Activated T-helper 1 cell treated with Interleukin-2 at 50 U/mL for 16 hours (primary cell): ENCODE results near the gene FBXO28.
"Not testable (repeated sequence)": the region's sequence is repeated elsewhere in the genome, so short reads cannot be mapped to it uniquely, and the experiment has no call there.

Source experiments
- DNase-seq: peaks from one replicate; pipeline ENCODE4 v3.0.0-alpha.2; 2020; ENCODE audit warnings: low read depth

Gene FBXO28, protein sequence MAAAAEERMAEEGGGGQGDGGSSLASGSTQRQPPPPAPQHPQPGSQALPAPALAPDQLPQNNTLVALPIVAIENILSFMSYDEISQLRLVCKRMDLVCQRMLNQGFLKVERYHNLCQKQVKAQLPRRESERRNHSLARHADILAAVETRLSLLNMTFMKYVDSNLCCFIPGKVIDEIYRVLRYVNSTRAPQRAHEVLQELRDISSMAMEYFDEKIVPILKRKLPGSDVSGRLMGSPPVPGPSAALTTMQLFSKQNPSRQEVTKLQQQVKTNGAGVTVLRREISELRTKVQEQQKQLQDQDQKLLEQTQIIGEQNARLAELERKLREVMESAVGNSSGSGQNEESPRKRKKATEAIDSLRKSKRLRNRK

DNA sequence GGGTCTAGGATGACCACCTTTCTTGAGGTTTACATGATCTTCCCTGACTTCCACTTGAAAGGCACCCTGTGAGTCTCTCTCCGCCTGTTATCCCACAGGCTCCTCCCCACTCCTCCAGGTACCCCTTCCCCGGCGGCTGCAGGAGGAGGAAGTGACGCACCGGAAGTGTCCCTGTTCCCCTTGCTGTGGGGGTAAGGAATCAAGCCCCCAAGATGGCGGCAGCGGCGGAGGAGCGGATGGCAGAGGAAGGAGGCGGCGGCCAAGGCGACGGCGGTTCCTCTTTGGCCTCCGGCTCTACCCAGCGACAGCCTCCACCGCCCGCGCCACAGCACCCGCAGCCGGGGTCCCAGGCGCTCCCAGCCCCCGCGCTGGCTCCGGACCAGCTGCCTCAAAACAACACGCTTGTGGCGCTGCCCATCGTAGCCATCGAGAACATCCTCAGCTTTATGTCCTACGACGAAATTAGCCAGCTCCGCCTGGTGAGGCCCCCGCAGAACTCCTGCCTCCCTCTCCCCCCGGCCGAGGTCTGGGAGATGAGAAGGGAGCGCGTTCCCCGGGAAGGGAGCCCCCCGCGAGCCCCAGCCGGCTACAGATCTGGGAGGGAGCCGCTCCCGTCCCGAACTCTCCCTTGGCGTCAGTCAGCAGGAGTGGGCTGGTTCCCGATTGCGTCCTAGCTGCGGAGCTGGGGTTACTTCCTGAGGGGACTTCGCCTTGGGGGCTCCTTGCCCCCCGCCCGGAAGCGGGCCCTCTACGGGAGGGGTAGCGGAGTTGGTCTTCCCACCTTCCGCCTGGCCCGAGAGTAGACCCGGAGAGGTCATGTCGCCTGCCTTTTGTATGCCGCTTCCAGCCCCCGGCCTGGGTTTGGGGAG, at the start of gene FBXO28:
TSS of gene FBXO28 (plus strand) at position 194 of the 869 bp plus-strand sequence. CDS start at position 213, 19 bp downstream.
- DNase-seq, result peak; percentile 87

DNA sequence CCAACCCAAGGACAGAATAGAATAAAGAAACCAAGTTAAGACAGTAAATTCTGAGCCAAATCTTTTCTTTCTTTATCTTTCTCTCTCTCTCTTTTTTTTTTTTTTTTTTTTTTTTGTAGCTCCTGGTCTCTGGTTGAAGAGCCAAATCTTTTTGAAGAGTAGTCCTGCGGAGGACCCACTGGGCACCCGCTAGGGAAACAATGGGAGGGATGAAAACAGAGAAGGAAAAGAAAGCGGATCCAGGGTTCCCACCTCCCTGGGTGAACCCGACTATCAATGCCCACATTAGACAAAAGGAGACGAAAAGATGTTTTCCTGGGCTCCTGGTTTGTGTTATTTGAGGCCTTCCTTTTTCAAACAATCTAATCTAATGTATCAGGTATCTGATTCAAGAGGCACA, 49.8 kb upstream of the FBXO28 start:
- no peak for DNase-seq

DNA sequence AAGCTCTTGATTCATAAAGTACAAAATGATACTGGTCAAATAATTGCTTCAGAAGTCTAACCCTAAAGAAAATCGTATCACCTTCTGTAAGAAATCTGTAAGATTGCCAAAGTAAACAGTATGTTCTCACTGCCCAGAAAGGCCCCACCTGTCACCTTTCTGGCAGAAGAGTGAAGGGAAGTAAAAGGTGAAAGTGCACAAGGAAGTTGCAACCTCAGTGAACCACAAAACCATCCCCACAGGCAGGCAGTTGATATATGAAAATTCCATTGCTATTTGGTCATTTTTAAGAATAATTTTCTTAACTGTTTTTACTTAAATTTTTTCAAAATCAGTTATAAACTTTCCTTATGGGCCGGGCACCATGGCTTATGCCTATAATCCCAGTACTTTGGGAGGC, 48.5 kb upstream of the FBXO28 start:
- DNase-seq, result no peak

DNA sequence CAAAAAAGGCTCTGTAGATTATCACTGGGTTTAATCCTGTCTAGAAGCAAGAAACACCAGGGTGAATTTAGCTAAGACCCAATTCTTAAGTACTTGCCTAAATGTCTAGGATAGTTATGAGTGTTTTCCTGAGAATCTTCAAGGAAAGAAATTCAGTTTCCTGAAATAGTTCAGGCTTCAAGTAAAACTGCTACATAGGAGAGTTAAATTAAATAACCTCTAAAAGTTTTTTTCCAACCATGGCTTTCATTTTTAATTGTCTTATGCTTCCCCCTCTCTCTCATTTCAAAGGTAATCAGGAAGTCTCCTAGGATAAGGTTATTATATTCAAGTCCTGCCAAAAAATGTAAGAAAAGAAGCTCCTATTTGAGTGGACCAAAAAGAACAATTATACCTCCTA, 46.7 kb upstream of the FBXO28 start:
- no peak for DNase-seq

DNA sequence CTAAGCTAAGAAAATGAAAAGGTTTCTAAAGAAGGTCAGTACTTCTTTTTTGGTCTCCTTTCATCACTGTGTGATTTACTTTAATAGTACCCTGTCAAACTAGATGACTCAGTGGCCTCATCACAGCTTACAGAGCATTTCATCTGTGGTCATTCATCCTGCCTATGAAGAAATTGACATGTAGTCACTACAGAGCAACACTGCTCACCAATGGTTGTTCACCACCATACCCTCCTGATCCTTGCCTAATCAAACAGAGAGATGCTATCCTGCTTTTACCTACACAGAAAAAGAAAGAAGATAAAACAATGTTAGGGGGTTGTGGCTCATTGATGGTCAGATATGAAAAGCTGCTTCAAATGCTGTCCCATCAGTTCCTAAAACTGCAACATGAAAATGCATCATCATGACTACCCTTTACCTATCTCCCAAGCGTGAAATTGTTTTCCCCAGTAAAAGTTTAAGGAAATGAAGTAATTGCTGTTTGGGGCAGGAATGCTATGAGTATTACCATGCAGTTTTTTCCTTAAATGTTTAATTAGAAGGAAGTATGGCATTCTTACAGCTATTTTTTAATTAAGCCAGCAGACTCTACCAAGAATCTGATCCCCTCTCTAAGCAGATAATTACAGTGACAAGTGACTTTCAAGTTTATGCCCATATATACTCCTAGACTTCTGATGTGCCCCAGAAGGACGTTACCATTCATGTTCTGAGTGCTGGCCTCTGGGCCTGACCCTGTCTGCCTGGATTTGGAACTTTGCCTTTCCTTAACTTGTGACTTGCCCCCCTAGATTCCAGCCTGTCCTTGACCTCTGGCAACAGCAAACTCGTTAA, 46.1 kb upstream of the FBXO28 start:
- DNase-seq, result no peak

DNA sequence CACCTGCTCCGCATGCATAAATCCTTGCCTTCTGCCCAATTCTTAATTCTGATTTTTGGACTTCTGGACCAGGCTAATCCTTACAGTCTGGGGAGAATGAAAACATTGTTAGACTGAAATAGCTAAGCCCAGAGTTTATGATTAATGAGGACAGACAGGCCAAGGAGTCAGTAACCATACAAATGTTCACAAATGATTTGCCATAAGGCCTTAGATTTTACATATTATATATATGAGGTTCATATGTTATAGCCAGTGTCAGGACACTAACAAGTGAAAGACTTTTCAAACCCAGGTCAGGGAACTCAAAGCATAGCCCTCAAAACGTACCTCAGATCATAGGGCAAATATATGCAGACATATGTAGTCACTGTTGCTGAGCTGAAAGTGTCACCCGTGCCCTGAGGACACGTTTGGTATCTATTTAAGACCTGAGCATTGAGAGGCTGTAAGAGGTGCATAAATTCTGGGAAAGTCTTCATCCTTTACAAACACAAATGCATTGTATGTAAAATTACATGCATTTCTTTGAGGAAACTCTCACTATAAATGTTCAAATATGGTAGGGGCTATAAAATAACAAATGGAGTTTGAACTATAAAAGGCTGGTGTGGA, 45.3 kb upstream of the FBXO28 start:
- no peak for DNase-seq

DNA sequence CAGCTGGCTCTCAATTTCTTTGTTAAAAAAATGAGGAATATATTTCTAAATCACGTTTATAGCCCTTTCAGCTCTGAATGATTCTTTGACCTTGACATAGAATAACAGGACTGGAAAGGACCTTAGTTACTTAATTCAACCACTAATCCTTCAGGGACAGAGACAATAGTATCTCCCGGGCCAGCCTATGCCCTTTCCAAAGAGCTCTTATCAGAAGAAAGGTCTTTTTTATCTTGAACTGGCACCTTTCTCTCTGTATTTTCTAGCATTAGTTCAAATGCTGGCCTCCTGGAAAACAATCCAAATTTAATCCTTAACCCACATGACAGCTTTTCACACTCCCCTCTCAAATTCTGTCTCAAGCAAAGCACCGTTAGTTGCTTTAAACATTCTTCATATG, 44.8 kb upstream of the FBXO28 start:
- DNase-seq, result no peak

DNA sequence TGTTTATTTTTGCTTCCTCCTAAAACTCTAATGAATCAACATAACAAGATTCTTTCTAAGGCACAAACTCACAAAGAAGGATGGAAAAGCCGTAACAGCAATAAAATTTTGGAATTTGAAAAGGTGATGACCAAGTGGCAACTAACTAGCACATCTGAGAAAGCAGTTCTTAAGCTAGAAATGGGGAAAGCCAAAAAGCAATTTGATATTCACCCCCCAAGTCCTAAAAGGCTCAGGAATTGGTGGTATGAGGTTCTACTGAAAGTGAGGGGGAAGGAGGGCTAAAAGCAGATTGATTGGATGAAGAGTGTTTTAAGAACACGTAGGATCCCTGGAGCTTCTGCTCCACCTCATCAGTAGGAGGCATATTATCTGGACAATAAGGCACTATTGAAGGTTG, 43.4 kb upstream of the FBXO28 start:
- no peak for DNase-seq

DNA sequence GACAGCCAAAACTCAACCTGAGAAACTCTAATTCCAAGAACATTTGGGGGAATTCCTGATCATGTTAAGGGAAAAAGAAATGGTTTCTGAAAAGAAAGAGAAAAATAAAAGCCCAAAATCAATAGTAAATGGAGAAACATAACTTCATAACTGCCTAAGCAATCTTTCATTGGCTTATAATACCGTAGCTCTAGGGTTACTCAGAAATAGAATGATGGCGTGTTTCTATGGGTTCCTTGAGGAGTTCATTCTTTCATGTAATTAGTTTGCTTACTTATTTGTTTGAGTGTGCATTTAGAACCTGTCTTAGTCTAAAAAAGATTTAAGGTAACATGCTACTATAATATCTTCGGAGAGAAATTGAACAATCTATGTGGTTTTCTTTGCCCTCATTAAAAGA, 37.5 kb upstream of the FBXO28 start:
- no peak for DNase-seq

DNA sequence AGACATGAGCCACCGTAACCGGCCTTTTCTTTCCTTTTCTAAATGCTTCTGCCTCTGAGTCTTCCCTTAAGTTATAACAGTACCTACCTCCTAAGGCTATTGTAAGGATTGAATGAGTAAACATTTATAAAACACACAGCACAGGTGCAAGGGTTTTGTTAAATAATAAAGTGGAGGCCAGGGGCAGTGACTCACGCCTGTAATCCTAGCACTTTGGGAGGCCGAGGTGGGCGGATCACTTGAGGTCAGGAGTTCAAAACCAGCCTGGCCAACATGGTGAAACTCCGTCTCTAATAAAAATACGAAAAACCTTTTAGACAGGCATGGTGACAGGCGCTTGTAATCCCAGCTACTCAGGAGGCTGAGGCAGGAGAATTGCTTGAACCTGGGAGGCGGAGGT, 34.3 kb upstream of the FBXO28 start:
- DNase-seq, result not testable (repeated sequence)

DNA sequence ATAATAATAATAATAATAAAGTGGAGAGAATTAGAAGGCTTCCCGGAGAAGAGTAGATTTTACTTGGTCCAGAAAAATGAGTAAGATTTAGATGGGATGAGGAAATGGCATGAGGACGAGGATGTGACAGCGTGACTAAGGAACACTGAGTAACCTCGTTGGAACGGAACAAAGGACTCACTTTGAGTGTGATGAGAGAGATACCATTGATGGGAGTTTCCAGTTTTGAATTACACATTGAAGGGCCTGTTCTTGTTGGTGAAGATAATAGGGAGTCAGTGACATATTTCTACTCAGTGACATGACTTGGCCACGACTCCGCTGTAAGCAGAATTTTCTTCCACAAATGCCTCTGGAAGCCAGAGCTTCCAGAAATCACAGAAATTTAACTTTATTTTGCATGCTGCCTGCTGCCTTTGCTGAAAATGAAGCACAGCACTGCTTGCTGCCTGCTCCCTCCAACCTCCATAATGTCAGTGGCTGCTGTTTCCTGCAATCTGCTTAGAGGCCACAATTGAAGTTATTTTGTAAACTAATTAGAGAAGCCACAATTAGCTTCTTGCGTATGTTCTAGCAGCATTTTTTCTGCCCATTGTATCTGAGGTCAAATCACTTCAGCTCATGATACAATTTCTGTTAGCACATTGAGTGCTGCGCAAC, 33.7 kb upstream of the FBXO28 start:
- DNase-seq, result no peak

DNA sequence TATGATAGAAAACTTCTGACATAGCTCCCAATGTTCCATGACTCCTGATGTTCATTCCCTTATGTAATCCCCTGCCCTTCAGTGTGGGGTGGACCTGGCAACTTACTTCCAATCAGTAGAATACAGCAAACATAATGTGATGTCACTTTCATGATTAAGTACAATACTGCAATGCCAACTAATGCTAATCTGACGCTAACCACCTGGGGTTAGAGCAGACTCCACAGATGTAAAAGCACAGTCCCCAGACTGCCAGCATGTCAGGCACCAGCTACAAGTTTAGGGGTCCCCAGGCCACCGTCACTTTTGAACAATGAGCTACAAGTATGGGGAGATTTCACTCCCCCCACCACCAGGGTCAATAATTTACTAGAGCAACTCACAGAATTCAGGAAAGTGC, 32.3 kb upstream of the FBXO28 start:
- DNase-seq, result no peak

DNA sequence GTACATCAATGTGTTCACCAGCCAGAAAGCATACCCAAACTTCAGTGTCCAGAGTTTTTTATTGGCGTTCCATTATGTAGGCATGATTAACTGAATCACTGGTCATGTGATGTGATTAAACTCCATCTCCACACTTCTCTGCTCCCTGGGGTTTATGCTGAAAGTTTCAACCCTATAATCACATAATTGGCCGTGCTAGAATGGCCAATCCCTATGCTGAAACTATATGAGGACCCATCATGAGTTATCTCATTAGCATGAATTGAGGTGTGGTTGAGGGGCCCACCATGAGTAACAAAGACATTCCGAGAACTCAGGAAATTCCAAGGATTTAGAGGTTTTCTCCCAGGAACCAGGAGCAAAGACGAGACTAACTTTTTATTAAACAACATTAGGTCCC, 31.8 kb upstream of the FBXO28 start:
- no peak for DNase-seq

DNA sequence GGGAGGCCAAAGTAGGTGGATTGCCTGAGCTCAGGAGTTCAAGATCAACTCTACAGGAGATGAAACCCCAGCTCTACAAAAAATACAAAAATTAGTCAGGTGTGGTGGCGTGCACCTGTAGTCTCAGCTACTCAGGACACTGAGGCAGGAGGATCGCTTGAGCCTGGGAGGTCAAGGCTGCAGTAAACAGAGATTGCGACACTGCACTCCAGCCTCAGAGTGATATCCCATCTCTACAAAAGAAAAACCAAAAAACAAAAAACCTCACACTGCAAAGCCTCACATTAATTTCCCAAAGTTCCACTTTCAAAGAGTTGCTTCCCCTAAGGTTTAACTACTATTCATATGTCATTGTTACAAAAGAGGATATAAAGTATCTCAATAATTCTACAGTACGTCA, 29.0 kb upstream of the FBXO28 start:
- no peak for DNase-seq

DNA sequence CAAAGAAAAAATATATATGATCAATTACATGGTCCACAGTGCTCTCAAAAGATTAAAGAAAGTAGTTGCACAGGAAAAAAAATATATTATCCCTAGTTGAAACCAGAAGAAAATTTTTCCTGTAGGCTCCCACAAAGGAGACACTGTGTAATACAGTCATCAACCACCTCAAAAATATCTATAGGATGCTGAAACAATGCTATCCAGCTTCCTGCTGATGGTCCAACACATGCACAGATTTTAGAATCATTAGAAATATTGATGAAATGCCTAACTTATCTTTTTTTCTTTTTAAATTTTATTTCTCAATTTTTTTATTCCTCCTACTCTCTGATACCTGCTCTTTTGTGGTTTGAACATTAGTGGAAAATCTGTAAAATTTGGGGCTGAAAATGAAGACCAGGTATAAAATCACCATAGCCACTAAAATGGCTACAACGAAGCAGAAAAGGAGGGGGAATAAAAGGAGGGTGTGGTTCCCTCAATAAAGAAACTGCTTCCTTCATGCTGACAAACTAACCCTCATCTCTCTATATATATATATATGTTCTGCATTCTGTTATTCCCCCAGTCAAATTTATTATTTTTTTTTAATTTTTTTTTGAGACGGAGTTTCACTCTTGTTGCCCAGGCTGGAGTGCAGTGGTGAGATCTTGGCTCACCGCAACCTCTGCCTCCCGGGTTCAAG, 28.3 kb upstream of the FBXO28 start:
- no peak for DNase-seq

DNA sequence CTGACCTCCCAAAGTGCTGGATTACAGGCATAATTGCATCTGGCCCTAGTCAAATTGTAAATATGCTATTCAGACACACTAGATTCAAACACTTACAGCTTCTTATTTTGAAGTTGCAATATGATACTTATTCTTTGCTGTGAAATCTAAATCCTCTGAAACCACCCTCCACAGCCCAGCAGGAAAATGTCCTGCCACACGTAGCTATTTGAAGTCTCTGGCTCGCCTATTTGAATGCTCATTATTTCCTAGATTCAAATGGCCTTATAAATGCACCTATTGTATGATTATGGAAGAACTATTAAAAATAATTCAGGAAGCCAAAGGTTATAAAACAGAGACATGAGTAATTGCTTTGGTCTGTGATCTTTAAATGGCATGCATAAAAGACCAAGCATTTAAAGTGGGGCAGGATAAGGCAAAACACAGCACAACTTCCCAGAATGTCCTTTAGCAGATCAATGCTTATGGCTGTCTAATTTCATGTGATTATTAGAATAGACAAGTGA, 26.6 kb upstream of the FBXO28 start:
- no peak for DNase-seq

DNA sequence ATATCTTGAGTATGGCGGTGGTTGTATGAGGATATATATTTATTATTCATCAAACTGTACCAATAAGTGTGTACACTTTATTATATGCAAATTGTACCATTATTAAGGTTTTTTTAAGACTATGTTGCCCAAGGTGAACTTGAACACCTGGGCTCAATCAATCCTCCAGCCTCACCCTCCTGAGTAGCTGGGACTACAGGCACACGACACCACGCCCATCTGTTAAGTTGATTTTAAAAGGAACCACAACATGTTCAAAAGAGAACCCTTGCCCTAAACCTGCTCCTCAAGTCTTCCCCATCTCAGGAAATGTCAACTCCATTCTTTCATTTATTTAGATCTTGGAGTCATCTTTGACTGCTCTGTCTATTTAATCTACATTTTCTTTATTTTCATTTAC, 24.3 kb upstream of the FBXO28 start:
- DNase-seq, result no peak

DNA sequence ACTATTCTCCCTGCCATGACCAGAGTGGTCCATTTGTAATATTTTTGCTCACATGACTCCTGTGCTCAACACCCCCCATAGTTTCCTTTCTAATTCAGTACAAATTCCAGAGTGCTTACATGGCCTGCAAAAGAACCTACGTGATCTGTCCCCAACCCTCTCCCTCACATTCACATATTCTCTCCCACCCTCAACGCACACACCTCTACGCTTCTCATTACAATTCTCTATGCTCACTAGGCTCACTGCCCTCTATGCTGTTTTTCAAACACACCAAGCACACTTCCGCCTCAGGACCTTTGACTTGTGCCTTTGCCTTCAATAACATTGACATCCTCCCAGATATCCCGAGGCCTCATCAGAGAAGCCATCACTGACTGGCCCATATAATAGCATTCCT, 23.8 kb upstream of the FBXO28 start:
- DNase-seq, result no peak

DNA sequence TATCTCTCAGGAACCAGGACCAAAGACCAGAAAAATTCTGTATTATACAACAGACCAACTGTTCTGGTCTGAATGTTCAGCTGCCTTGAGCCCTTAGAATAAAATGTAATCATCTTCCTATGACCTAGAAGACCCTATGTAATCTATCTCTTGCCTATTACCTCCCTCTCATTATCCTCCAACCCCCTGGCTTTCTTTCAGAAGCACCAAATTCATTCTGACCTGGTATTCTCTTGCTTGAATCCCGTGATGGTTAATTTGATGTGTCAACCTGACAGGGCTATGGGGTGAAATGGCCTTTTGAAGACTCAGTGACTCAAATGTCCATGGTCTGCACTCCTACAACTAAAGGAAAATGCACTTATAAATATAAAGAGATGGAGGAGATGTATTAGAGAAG, 21.8 kb upstream of the FBXO28 start:
- no peak for DNase-seq

DNA sequence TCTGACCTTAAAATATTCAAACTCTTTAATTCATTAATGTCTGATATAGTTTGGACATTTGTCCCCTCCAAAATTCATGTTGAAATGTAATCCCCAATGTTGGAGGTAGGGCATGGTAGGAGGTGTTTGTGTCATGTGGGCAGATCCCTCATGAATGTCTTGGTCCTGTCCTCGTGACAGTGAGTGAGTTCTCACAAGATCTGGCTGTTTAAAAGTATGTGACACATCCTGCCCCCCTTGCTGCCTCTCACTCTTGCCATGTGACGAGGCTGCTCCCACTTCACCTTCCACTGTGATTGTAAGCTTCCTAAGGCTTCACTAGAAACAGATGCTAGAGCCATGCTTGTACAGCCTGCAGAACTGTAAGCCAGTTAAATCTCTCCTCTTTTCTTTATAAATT, 21.3 kb upstream of the FBXO28 start:
- DNase-seq, result no peak

DNA sequence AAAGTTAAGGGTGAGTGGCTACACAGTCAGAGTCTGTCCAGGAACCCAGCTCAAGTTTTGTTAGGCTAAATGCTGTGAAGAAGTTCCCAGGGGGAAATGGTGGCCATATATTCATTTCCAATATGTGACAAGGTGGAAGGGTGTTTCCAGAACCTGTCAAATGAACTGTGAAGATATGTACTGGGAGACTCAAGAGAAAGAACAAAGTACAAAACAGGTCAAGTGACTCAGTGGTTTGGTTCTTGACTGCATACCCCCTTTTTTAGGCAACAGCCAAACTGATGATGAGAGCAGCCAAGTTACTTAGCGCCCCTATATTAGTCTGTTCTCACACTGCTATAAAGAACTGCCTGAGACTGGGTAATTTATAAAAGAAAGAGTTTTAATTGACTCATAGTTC, 18.6 kb upstream of the FBXO28 start:
- DNase-seq, result no peak
